Kidney epithelial cell (primary cell): ENCODE data around the gene MCTP1. TPM values are rescaled to one million over a fixed set of nuclear protein-coding genes. Genes with fewer than 3 reads are reported as not detected.

Experiments used
- DNase-seq: peaks from one replicate; pipeline ENCODE4 v3.0.0-alpha.2; 2010; ENCODE audit warnings: low read depth
- H3K27me3 ChIP-seq: 2 replicates; pipeline ENCODE4 v1.6.0; 2011; ENCODE audit warnings: low read length; ENCODE audit not compliant: control insufficient read depth, insufficient read depth
- H3K36me3 ChIP-seq: 2 replicates; pipeline ENCODE4 v1.5.1; 2011; ENCODE audit warnings: low read length; ENCODE audit not compliant: control insufficient read depth, insufficient read depth
- H3K4me3 ChIP-seq: 2 replicates; pipeline ENCODE4 v1.5.1; 2011; ENCODE audit warnings: low read depth, mild to moderate bottlenecking, control low read depth, low read length
- CTCF ChIP-seq: IDR thresholded peaks from 2 replicates; pipeline ENCODE4 v1.5.1; 2011; ENCODE audit warnings: mild to moderate bottlenecking, moderate library complexity, low read length, control low read depth, inconsistent platforms; ENCODE audit not compliant: insufficient read depth, poor library complexity, severe bottlenecking
- total RNA-seq: library from RNA; depleted of rRNA; stranded (reverse); fragments of >200 nt; gene quantifications from 2 replicates; pipeline ENCODE4 v1.2.3, GENCODE V29; 2015

MCTP1 gene
- total RNA-seq, 1 donor from 2014 or later, result 12.9 TPM

GRCh38 chr5:94779684-94780083 lies 505.2 kb downstream of the MCTP1 start:
- no peak for DNase-seq
- Histone ChIP-seq H3K4me3 (no peak overlapping the region), H3K27me3 (no peaks in the 10 kb centered on the region), H3K36me3 (no peaks in the 10 kb centered on the region)
- no peak for TF ChIP-seq CTCF

GRCh38 chr5:94778732-94779131 lies 506.2 kb downstream of the MCTP1 start:
- DNase-seq, result no peak
- no peak for TF ChIP-seq CTCF
- Histone ChIP-seq H3K36me3 (no peaks in the 10 kb centered on the region), H3K4me3 (no peak overlapping the region), H3K27me3 (no peaks in the 10 kb centered on the region)

- Histone ChIP-seq H3K36me3 (no peaks in the 10 kb centered on the region), H3K27me3 (no peaks in the 10 kb centered on the region), H3K4me3 (no peak overlapping the region)
- no peak for DNase-seq
- TF ChIP-seq CTCF, result no peak
Observed at GRCh38 chr5:94778299-94778698, 506.6 kb downstream of the MCTP1 start.

- no peak for DNase-seq
- no peak for TF ChIP-seq CTCF
- no peaks in the 10 kb centered on the region for H3K36me3 ChIP-seq
- H3K4me3 ChIP-seq, result no peak overlapping the region
- H3K27me3 ChIP-seq, result no peaks in the 10 kb centered on the region
Observed at GRCh38 chr5:94777056-94777880, 507.6 kb downstream of the MCTP1 start.

GRCh38 chr5:94776167-94776566 lies 508.7 kb downstream of the MCTP1 start:
- DNase-seq, result no peak

More at GRCh38 chr5:94776167-94776566, 508.7 kb downstream of the MCTP1 start:
- no peaks in the 10 kb centered on the region for H3K36me3 ChIP-seq
- H3K27me3 ChIP-seq, result no peaks in the 10 kb centered on the region
- no peak for TF ChIP-seq CTCF
- H3K4me3 ChIP-seq, result no peak overlapping the region
